HepG2 (cell line): Measurements from ENCODE around the gene TPGS1. TPM values are rescaled to one million over a fixed set of nuclear protein-coding genes. Genes with fewer than 3 reads are reported as not detected.

Experiments
- CBFB ChIP-seq: sonication (generic); formaldehyde crosslinking; IDR thresholded peaks from 2 replicates; pipeline ENCODE4 v1.4.0; 2020; ENCODE audit warnings: missing genetic modification reagents
- DNMT1 ChIP-seq: sonication (generic); formaldehyde crosslinking; IDR thresholded peaks from 2 replicates; pipeline ENCODE4 v1.5.1; 2020; ENCODE audit warnings: mild to moderate bottlenecking, missing genetic modification reagents
- FOXC1 ChIP-seq: sonication (generic); formaldehyde crosslinking; IDR thresholded peaks from 2 replicates; pipeline ENCODE4 v1.8.0; 2022; ENCODE audit warnings: mild to moderate bottlenecking, missing genetic modification reagents, borderline replicate concordance
- HOMEZ ChIP-seq: IDR thresholded peaks from 2 replicates; pipeline ENCODE4 v1.6.1; 2016; ENCODE audit warnings: low read depth
- KAT2B ChIP-seq: fragments of 150-350 bp; IDR thresholded peaks from 2 replicates; pipeline ENCODE4 v1.6.1; 2014; ENCODE audit warnings: low read depth, low read length, borderline replicate concordance
- KLF16 ChIP-seq, 2 experiments: sonication (generic) in 1 of 2; formaldehyde crosslinking in 1 of 2; IDR thresholded peaks; 2 replicates each; pipeline versions ENCODE4 v1.6.1 to v1.8.0; 2016 to 2023; ENCODE audit warnings: missing genetic modification reagents in 2 of 2, missing compliant biosample characterization in 1 of 2
- LBX2 ChIP-seq: sonication (generic); formaldehyde crosslinking; IDR thresholded peaks from 2 replicates; pipeline ENCODE4 v1.5.0; 2020; ENCODE audit warnings: missing genetic modification reagents, mild to moderate bottlenecking, borderline replicate concordance
- MXI1 ChIP-seq: IDR thresholded peaks from 3 replicates; pipeline ENCODE4 v1.6.1; 2012; ENCODE audit warnings: low read depth, low read length, inconsistent platforms, borderline replicate concordance
- NFAT5 ChIP-seq: sonication (generic); formaldehyde crosslinking; IDR thresholded peaks from 2 replicates; pipeline ENCODE4 v1.4.0; 2020; ENCODE audit warnings: missing genetic modification reagents
- NFRKB ChIP-seq: fragments of 450-650 bp; IDR thresholded peaks from 2 replicates; pipeline ENCODE4 v1.6.1; 2017
- NR2F1 ChIP-seq, 2 experiments: fragments of 450-650 bp in 1 of 2; formaldehyde crosslinking in 1 of 2; IDR thresholded peaks; 2 replicates each; pipeline versions ENCODE4 v1.5.0 to v1.6.1; 2016 to 2020; ENCODE audit warnings: mild to moderate bottlenecking in 1 of 2, missing compliant biosample characterization in 1 of 2, missing genetic modification reagents in 1 of 2, moderate library complexity in 1 of 2
- PCBP2 ChIP-seq: fragments of 200-400 bp; formaldehyde crosslinking; optimal IDR thresholded peaks from 2 replicates; pipeline ENCODE3; 2018; ENCODE audit warnings: low read length, low read depth; ENCODE audit not compliant: poor library complexity, severe bottlenecking
- RAD51 ChIP-seq: fragments of 450-650 bp; IDR thresholded peaks from 2 replicates; pipeline ENCODE4 v1.6.1; 2016; ENCODE audit warnings: borderline replicate concordance
- SALL2 ChIP-seq: sonication (generic); formaldehyde crosslinking; IDR thresholded peaks from 2 replicates; pipeline ENCODE4 v1.8.1; 2023; ENCODE audit warnings: mild to moderate bottlenecking, missing genetic modification reagents, inconsistent platforms
- SMARCC2 ChIP-seq: fragments of 450-650 bp; IDR thresholded peaks from 2 replicates; pipeline ENCODE4 v1.6.1; 2017; ENCODE audit warnings: antibody characterized with exemption, mild to moderate bottlenecking
- SPEN ChIP-seq: sonication (generic); formaldehyde crosslinking; IDR thresholded peaks from 2 replicates; pipeline ENCODE4 v1.5.1; 2020; ENCODE audit warnings: low read depth, mild to moderate bottlenecking, missing genetic modification reagents
- TCF12 ChIP-seq, 2 experiments: fragments of 450-650 bp in 1 of 2; sonication (generic) in 1 of 2; formaldehyde crosslinking in 1 of 2; IDR thresholded peaks; 2 replicates each; pipeline versions ENCODE4 v1.6.1 to v1.8.0; 2017 to 2022; ENCODE audit warnings: antibody characterized with exemption in 1 of 2, mild to moderate bottlenecking in 1 of 2, missing genetic modification reagents in 1 of 2, moderate library complexity in 1 of 2
- YEATS2 ChIP-seq: sonication (generic); formaldehyde crosslinking; IDR thresholded peaks from 2 replicates; pipeline ENCODE4 v1.4.0; 2020; ENCODE audit warnings: missing genetic modification reagents, borderline replicate concordance
- ZMAT5 ChIP-seq: sonication (generic); formaldehyde crosslinking; IDR thresholded peaks from 2 replicates; pipeline ENCODE4 v1.5.0; 2020; ENCODE audit warnings: mild to moderate bottlenecking, low read depth, missing genetic modification reagents, borderline replicate concordance
- ZNF256 ChIP-seq: sonication (generic); formaldehyde crosslinking; conservative IDR thresholded peaks from 2 replicates; pipeline ENCODE4 v1.4.0; 2020; ENCODE audit warnings: missing genetic modification reagents
- ZNF562 ChIP-seq: sonication (generic); formaldehyde crosslinking; IDR thresholded peaks from 2 replicates; pipeline ENCODE4 v1.8.0; 2022; ENCODE audit warnings: missing genetic modification reagents, borderline replicate concordance
- ZNF569 ChIP-seq: sonication (generic); formaldehyde crosslinking; IDR thresholded peaks from 2 replicates; pipeline ENCODE4 v1.5.0; 2020; ENCODE audit warnings: mild to moderate bottlenecking, missing genetic modification reagents, moderate library complexity, borderline replicate concordance
- ZNF572 ChIP-seq: sonication (generic); formaldehyde crosslinking; IDR thresholded peaks from 2 replicates; pipeline ENCODE4 v1.5.1; 2020; ENCODE audit warnings: mild to moderate bottlenecking, missing genetic modification reagents
- polyA plus RNA-seq, 8 experiments: library from polyadenylated mRNA; depleted of rRNA in 3 of 8; stranded (reverse) in 7 of 8; unstranded in 1 of 8; fragments of >200 nt; fragmentation: Illumina TruSeq in 4 of 8; extraction: Trizol in 4 of 8; gene quantifications; 2 replicates each; pipeline versions ENCODE4 v1.2.1 to v1.2.3, GENCODE V29; 2011 to 2016; ENCODE audit warnings: low read depth in 4 of 8, missing spikeins in 1 of 8, mixed read lengths in 1 of 8; ENCODE audit not compliant: insufficient read depth in 1 of 8
- total RNA-seq, 5 experiments: library from RNA; depleted of rRNA; stranded (reverse); fragments of >200 nt; fragmentation: Illumina TruSeq; extraction: Trizol; gene quantifications; 2 replicates each; pipeline ENCODE4 v1.2.3, GENCODE V29; 2016; ENCODE audit warnings: low read depth in 1 of 5

Gene TPGS1
- total and polyA plus RNA-seq, 2 of the 13 experiments (the other 11 are each of a cell fraction or from before 2014, with no cell fraction given), result 1.1 to 6.2 TPM

- TF ChIP-seq FOXC1 (CRISPR knock-in tag) (no peak), YEATS2 (no peak), NFRKB (no peak), TCF12 (IDR thresholded peaks at IDR 0.05) (no peak), TCF12 (CRISPR knock-in tag; IDR thresholded peaks at IDR 0.05) (no peak), KAT2B (no peak), SPEN (peak; percentile 24; the same call in 1 of the 2 replicates), ZNF572 (CRISPR knock-in tag) (no peak), ZNF256 (no peak), LBX2 (no peak), ZNF569 (no peak), PCBP2 (no peak), NR2F1 (CRISPR knock-in tag; IDR thresholded peaks at IDR 0.05) (no peak), CBFB (CRISPR knock-in tag) (no peak), KLF16 (CRISPR knock-in tag; IDR thresholded peaks at IDR 0.05) (no peak), MXI1 (no peak), HOMEZ (CRISPR knock-in tag) (no peak), SALL2 (CRISPR knock-in tag) (no peak), SMARCC2 (no peak), NFAT5 (CRISPR knock-in tag) (peak; percentile 21; the same call in 1 of the 2 replicates), RAD51 (no peak), ZMAT5 (CRISPR knock-in tag) (no peak), ZNF562 (CRISPR knock-in tag) (no peak), DNMT1 (CRISPR knock-in tag) (no peak; the same call in 1 of the 2 replicates)
Measured at GRCh38 chr19:497869-498510, 9.3 kb upstream of the TPGS1 start (continued).
